ENCODE results near the gene OSCP1.

- TF ChIP-seq CTCF (conservative IDR thresholded peaks at IDR 0.05; ENCODE audit: low read length) (peak; percentile 48), EZH2phosphoT487 (IDR thresholded peaks at IDR 0.05; ENCODE audit: borderline replicate concordance) (no peak)
These were observed 38.3 kb downstream of the OSCP1 start for GRCh38 chr1:36411674-36412648.
